Effector memory CD4-positive, alpha-beta T cell (primary cell): ENCODE measurements around the gene MKX.

Experiments
- DNase-seq, 3 donors: peaks; one replicate each; pipeline ENCODE4 v3.0.0-alpha.2; 2020
- H3K27ac ChIP-seq: 2 replicates; pipeline ENCODE4 v1.7.0; 2013; ENCODE audit warnings: mild to moderate bottlenecking, low read length, moderate library complexity; ENCODE audit not compliant: insufficient read depth, poor library complexity, severe bottlenecking
- H3K27me3 ChIP-seq: replicated peaks from 2 replicates; pipeline ENCODE4 v1.7.0; 2013; ENCODE audit warnings: mild to moderate bottlenecking, low read length; ENCODE audit not compliant: insufficient read depth, control insufficient read depth, poor library complexity, severe bottlenecking
- H3K36me3 ChIP-seq: 2 replicates; pipeline ENCODE4 v1.7.0; 2013; ENCODE audit warnings: mild to moderate bottlenecking, low read length, moderate library complexity; ENCODE audit not compliant: control insufficient read depth, insufficient read depth
- H3K4me1 ChIP-seq: 2 replicates; pipeline ENCODE4 v1.7.0; 2013; ENCODE audit warnings: low read length, mild to moderate bottlenecking; ENCODE audit not compliant: control insufficient read depth, insufficient read depth, poor library complexity, severe bottlenecking
- H3K4me3 ChIP-seq: 2 replicates; pipeline ENCODE4 v1.7.0; 2013; ENCODE audit warnings: low read length, low read depth, mild to moderate bottlenecking; ENCODE audit not compliant: insufficient read depth, poor library complexity, severe bottlenecking
- H3K9me3 ChIP-seq: 2 replicates; pipeline ENCODE4 v1.7.0; 2013; ENCODE audit warnings: mild to moderate bottlenecking, low read length, moderate library complexity; ENCODE audit not compliant: control insufficient read depth

MKX gene

GRCh38 chr10:27759483-27760272 lies 14.1 kb upstream of the MKX start:
- Histone ChIP-seq H3K4me3 (no peak overlapping the region), H3K4me1 (no peaks in the 10 kb centered on the region), H3K27me3 (no peaks in the 10 kb centered on the region), H3K27ac (no peak overlapping the region), H3K9me3 (no peaks in the 10 kb centered on the region), H3K36me3 (no peaks in the 10 kb centered on the region)
- DNase-seq, result no peak

DNA sequence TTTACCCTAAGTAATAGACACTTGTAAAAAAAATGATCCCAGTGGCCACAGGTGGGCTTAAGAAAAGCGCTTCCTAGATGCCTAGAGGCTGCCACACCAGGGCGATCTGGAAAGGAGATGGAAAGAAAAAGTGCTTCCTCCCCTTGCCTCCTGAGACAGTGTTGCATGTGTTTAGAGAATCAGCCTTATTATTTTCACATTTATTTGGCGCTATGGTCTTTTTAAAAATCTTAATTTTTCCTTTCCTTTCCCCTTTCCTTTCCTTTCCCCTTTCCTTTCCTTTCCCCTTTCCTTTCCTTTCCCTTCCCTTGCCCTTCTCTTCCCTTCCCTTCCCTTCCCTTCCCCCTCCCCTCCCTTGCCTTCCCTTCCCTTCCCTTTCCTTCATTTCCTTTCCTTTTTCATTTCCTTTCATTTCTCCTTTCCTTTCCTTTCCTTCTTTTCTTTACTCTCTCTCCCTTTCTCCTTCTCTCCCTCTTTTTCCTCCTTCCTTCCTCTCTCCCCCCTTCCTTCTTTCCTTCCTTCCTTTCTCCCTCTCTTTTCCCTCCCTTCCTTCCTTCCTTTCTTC lies 7.1 kb upstream of the MKX start:
- Histone ChIP-seq H3K36me3 (no peaks in the 10 kb centered on the region), H3K27me3 (no peaks in the 10 kb centered on the region), H3K4me1 (no peaks in the 10 kb centered on the region)

GRCh38 chr10:27748601-27749000 lies 3.0 kb upstream of the MKX start:
- peaks cover 34% of the 10 kb centered on the region for H3K27me3 ChIP-seq

More for the DNA sequence above, 7.1 kb upstream of the MKX start:
- Histone ChIP-seq H3K4me3 (no peak overlapping the region), H3K9me3 (no peaks in the 10 kb centered on the region), H3K27ac (no peak overlapping the region)
- no peak for DNase-seq

GRCh38 chr10:27747096-27747451 lies 1.5 kb upstream of the MKX start:
- H3K27me3 ChIP-seq, result peaks cover 47% of the 10 kb centered on the region

More at GRCh38 chr10:27748601-27749000, 3.0 kb upstream of the MKX start:
- H3K4me1 ChIP-seq, result peaks cover 33% of the 10 kb centered on the region
- DNase-seq, result no peak
- no peaks in the 10 kb centered on the region for H3K9me3 ChIP-seq
- no peak overlapping the region for H3K27ac ChIP-seq
- H3K36me3 ChIP-seq, result no peaks in the 10 kb centered on the region
- H3K4me3 ChIP-seq, result no peak overlapping the region

DNA sequence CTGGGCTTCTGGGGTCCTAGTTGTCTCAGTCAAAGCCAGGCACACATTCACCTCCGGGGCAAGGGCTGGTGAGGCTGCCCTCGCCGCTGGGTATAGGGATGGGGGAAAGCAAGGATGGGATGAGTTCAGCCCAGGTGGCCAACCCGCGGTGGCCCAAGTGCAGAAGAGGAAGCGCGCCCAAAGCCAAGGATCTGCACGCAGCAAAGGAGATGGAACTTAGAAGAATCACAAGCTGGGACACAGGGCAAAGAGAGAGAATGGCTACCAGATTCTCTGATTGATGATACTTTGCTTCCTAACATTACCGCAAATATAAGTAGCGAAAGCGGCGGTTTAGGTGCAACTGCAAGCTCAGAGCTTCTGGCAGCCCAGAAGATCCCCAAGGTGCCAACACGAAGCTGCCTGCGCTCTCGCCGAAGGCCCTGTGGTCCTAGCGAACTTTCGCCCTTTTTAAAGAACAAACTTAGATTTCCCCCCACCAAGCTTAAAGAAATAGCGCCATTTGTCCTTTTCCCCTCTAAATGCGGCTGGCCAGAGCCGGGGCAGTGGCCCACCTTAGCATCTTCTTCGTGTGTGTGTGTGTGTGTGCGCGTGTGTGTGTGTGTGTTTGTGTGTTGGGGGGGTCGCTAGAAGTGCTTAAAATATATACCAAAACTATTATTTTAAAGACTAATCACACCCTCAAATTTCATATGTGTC lies 927 bp upstream of the MKX start:
- Histone ChIP-seq H3K9me3 (no peaks in the 10 kb centered on the region), H3K27ac (no peak overlapping the region), H3K4me3 (peak overlapping the region; percentile 80), H3K36me3 (no peaks in the 10 kb centered on the region), H3K4me1 (peaks cover 52% of the 10 kb centered on the region), H3K27me3 (peaks cover 52% of the 10 kb centered on the region)
- DNase-seq, result no peak

More at GRCh38 chr10:27747096-27747451, 1.5 kb upstream of the MKX start:
- H3K9me3 ChIP-seq, result no peaks in the 10 kb centered on the region
- H3K36me3 ChIP-seq, result no peaks in the 10 kb centered on the region
- no peak overlapping the region for H3K27ac ChIP-seq
- DNase-seq, result no peak
- H3K4me3 ChIP-seq, result no peak overlapping the region
- H3K4me1 ChIP-seq, result peaks cover 46% of the 10 kb centered on the region

DNA sequence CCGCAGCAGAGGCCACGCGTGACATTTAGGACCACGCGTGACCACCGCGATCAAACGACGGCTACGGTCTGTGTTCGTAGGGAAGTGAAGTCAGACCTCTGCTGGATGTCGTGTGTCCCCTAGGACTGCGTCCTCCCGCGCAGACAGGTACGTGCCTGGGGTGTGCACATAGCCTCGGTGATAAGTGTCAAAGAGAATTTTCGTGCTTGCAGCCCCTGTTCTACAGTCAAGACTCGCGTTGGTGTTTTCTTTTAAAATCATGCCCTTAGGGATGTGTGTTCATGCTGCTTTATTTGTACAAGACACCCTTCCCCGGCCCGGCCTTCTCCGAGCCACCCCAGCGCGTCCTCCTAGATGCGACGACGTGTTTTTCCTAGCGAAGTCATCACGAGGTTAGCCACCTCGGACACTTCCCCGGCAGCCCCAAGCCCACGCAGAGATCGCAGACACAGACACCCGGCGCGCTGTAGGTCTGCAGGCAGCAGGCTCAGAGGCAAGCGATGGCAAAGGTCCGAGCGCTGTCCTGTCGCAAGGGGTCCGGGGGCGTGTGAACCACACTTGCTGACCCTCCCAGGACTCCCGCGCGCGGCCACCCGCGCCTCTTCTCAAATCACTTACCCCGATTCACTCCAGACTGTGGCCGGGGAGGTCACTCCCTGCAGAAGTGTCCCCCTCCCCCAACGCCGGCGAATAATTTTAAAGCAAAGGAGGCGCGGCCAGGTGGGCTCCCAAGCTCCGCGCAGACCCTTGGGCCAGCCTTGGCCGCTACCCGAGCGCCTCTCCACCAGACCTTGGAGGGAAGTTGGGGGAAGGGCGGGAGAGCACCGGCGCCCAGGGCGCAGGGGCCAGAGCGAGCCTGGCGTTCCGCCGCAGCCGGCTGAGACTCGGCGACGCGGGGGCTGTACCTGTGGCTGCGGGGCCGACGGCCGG lies 552 bp downstream of the MKX start:
- Histone ChIP-seq H3K4me3 (peak overlapping the region; percentile 80), H3K9me3 (no peaks in the 10 kb centered on the region), H3K27ac (no peak overlapping the region), H3K27me3 (peaks cover 65% of the 10 kb centered on the region), H3K4me1 (peaks cover 57% of the 10 kb centered on the region), H3K36me3 (no peaks in the 10 kb centered on the region)
- DNase-seq, result no peak

GRCh38 chr10:27743877-27744801 lies 1.5 kb downstream of the MKX start:
- H3K36me3 ChIP-seq, result no peaks in the 10 kb centered on the region
- H3K4me3 ChIP-seq, result peak overlapping the region; percentile 80
- H3K27ac ChIP-seq, result no peak overlapping the region
- H3K27me3 ChIP-seq, result peaks cover 65% of the 10 kb centered on the region
- no peak for DNase-seq
- H3K4me1 ChIP-seq, result peaks cover 57% of the 10 kb centered on the region
- no peaks in the 10 kb centered on the region for H3K9me3 ChIP-seq

DNA sequence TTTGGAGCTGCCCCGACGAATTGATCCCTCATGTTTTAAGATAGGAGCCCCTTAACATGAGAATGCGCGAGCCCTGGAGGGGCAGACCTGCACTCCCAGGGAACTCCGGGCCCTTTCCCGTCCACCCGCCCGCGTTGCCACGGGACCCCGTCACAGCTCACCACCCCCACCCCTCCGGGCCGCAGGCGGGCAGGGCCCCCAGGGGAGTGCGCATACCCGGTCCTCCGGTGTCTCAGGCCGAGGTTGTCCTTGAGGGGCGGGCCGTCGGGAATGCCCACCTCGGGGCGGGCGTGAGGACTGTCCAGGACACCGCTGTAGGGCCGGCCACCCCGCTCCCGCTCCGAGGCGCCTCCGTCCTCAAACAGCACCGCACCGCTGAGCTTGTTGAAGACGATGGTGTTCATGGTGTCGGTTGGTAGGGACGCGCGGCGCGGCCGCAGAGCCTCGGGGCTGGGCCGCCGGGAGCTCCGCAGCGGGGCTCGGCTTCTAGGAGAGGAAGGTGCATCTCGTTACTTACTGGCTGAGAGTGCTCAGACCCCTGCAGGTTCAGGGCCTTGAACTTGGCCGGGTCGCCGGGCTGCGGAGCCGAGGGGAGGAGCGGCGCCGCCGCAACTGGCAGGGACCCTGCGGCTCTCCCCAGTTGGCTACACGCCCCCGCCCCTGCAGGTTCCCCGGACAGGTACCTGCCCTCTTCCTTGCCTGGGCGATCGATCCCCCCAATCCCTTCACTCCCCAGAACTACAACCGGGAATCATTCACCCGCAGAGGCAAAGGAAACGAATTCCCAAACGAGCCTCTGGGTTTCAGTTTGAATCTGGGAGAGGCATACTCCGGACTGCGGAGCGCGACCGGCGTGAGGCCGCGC lies 2.4 kb downstream of the MKX start:
- no peaks in the 10 kb centered on the region for H3K9me3 ChIP-seq
- H3K4me1 ChIP-seq, result peaks cover 57% of the 10 kb centered on the region
- peaks cover 65% of the 10 kb centered on the region for H3K27me3 ChIP-seq
- H3K4me3 ChIP-seq, result peak overlapping the region; percentile 80
- H3K27ac ChIP-seq, result no peak overlapping the region
- H3K36me3 ChIP-seq, result no peaks in the 10 kb centered on the region
- DNase-seq, result no peak
